GM12878 (cell line): ENCODE measurements around the gene OPCML. TPM values are rescaled to one million over a fixed set of nuclear protein-coding genes. Genes with fewer than 3 reads are reported as not detected.

Experiments used
- ATAC-seq: fragments of 200-7000 bp; cut with Tn5 transposase; 3 replicates; pipeline ENCODE4 v1.9.1; 2020; ENCODE audit warnings: mild to moderate bottlenecking, moderate library complexity
- BruUV-seq: library from RNA; stranded (reverse); fragments of 400-500 nt; replicated peaks from 2 replicates; lab custom pipeline; 2021; lab: Mats Ljungman, UMichigan
- CTCF ChIA-PET: fragments of 300-600 bp; sonication (Branson Sonifier 250); formaldehyde crosslinking; extraction: SDS; loops from one replicate; lab custom pipeline; 2021; ENCODE audit warnings: inconsistent platforms; lab: Yijun Ruan, JAX
- POLR2A ChIA-PET: fragments of 350-600 bp; formaldehyde crosslinking; extraction: SDS; loops from one replicate; lab custom pipeline; 2021; ENCODE audit warnings: inconsistent platforms; lab: Charles Lee
- RAD21 ChIA-PET: fragments of 300-600 bp; sonication (Branson Sonifier 250); formaldehyde crosslinking; loops from one replicate; lab custom pipeline; 2023; ENCODE audit warnings: antibody characterized with exemption; ENCODE audit not compliant: unreplicated experiment; lab: Charles Lee
- SMC1A ChIA-PET: fragments of 300-600 bp; sonication (Branson Sonifier 250); formaldehyde crosslinking; loops from one replicate; lab custom pipeline; 2023; ENCODE audit not compliant: unreplicated experiment, uncharacterized antibody; lab: Charles Lee
- DNase-seq: peaks from one replicate; pipeline ENCODE4 v3.0.0-alpha.2; 2011; ENCODE audit warnings: low read depth, low spot score
- FAIRE-seq: peaks from 3 replicates; lab custom pipeline; 2011; peaks lifted over from hg19 to GRCh38; lab: Jason Lieb, UNC
- H2AFZ ChIP-seq: 2 replicates; pipeline ENCODE4 v1.6.0; 2011; ENCODE audit warnings: low read depth, low read length, control low read depth; ENCODE audit not compliant: control insufficient read depth
- H3K27ac ChIP-seq: 2 replicates; pipeline ENCODE4 v1.5.1; 2011; ENCODE audit warnings: control low read depth; ENCODE audit not compliant: control insufficient read depth, insufficient read depth
- H3K27me3 ChIP-seq, 2 experiments: replicated peaks in 1 of 2; 2 replicates each; pipeline versions ENCODE4 v1.6.0 to v1.6.1; 2011; ENCODE audit warnings: low read length in 1 of 2; ENCODE audit not compliant: control insufficient read depth in 2 of 2, insufficient read depth in 2 of 2
- H3K36me3 ChIP-seq, 2 experiments: 2 replicates each; pipeline ENCODE4 v1.5.1; 2011; ENCODE audit warnings: low read length in 1 of 2; ENCODE audit not compliant: control insufficient read depth in 2 of 2, insufficient read depth in 2 of 2
- H3K4me1 ChIP-seq: 2 replicates; pipeline ENCODE4 v1.6.1; 2011; ENCODE audit warnings: mild to moderate bottlenecking, low read length, moderate library complexity, mixed read lengths; ENCODE audit not compliant: control insufficient read depth, insufficient read depth
- H3K4me2 ChIP-seq: 2 replicates; pipeline ENCODE4 v1.6.0; 2011; ENCODE audit warnings: control low read depth; ENCODE audit not compliant: control insufficient read depth, insufficient read depth
- H3K4me3 ChIP-seq: fragments of 200-600 bp; sonication (generic); 2 replicates; pipeline ENCODE4 v1.5.1; 2016
- H3K79me2 ChIP-seq: 2 replicates; pipeline ENCODE4 v1.6.0; 2011; ENCODE audit warnings: low read length; ENCODE audit not compliant: control insufficient read depth, insufficient read depth
- H3K9ac ChIP-seq: 2 replicates; pipeline ENCODE4 v1.8.0; 2011; ENCODE audit warnings: low read length, control low read depth, mixed read lengths; ENCODE audit not compliant: control insufficient read depth, insufficient read depth
- H3K9me3 ChIP-seq: replicated peaks from 3 replicates; pipeline ENCODE4 v1.5.1; 2011; ENCODE audit warnings: mild to moderate bottlenecking, low read length; ENCODE audit not compliant: control insufficient read depth, insufficient read depth
- H4K20me1 ChIP-seq: 2 replicates; pipeline ENCODE4 v1.6.0; 2011; ENCODE audit not compliant: control insufficient read depth, insufficient read depth
- CBX3 ChIP-seq: fragments of 200-600 bp; sonication (generic); IDR thresholded peaks from 2 replicates; pipeline ENCODE4 v1.6.1; 2016; ENCODE audit warnings: low read depth, borderline replicate concordance
- E4F1 ChIP-seq: fragments of 450-650 bp; IDR thresholded peaks from 2 replicates; pipeline ENCODE4 v1.6.1; 2018; ENCODE audit warnings: borderline replicate concordance, mild to moderate bottlenecking; ENCODE audit not compliant: partially characterized antibody
- NFXL1 ChIP-seq: fragments of 450-650 bp; IDR thresholded peaks from 2 replicates; pipeline ENCODE4 v1.6.1; 2017; ENCODE audit warnings: antibody characterized with exemption, mild to moderate bottlenecking, borderline replicate concordance
- RB1 ChIP-seq: fragments of 450-650 bp; formaldehyde crosslinking; IDR thresholded peaks from 2 replicates; pipeline ENCODE4 v1.6.1; 2017; ENCODE audit warnings: mild to moderate bottlenecking, borderline replicate concordance
- SMAD5 ChIP-seq: IDR thresholded peaks from 2 replicates; pipeline ENCODE4 v1.6.1; 2016; ENCODE audit warnings: antibody characterized with exemption, low read depth
- SREBF1 ChIP-seq: IDR thresholded peaks from 2 replicates; pipeline ENCODE4 v1.6.1; 2012; ENCODE audit warnings: mild to moderate bottlenecking, low read length
- TBL1XR1 ChIP-seq: IDR thresholded peaks from 2 replicates; pipeline ENCODE4 v1.6.1; 2012; ENCODE audit warnings: low read depth, low read length, improper control_type of control experiment
- TCF7 ChIP-seq: IDR thresholded peaks from 2 replicates; pipeline ENCODE4 v1.6.1; 2014; ENCODE audit warnings: antibody characterized with exemption, borderline replicate concordance
- USF2 ChIP-seq: IDR thresholded peaks from 2 replicates; pipeline ENCODE4 v1.6.1; 2011; ENCODE audit warnings: low read depth, low read length, improper control_type of control experiment, borderline replicate concordance
- WGBS: methylation state at CpG from one replicate; pipeline ENCODE4 v1.1.6; 2016; ENCODE audit warnings: low lambda C conversion rate; ENCODE audit not compliant: insufficient replicate concordance, insufficient coverage; ENCODE audit errors: missing lambda C conversion rate; 5-methylcytosine and 5-hydroxymethylcytosine counted together
- in situ Hi-C: fragments of 300-500 bp; cut with MboI; formaldehyde crosslinking; loops from 9 replicates; pipeline ENCODE4 v1.14.3; 2018; ENCODE audit warnings: mixed read lengths
- intact Hi-C: fragments of 100-400 bp; cut with micrococcal nuclease; formaldehyde crosslinking; loops from one replicate; pipeline ENCODE4 v1.14.2; 2022; ENCODE audit not compliant: unreplicated experiment
- polyA plus RNA-seq, 11 experiments: library from polyadenylated mRNA; depleted of rRNA in 4 of 11; unstranded in 6 of 11; stranded (reverse) in 5 of 11; fragments of >200 nt; fragmentation: Nextera tagmentation in 4 of 11; fragmentation: Illumina TruSeq in 1 of 11; extraction: Ambion mirVana in 4 of 11; extraction: Trizol in 1 of 11; gene quantifications; 1 replicate in 1 of 11; 2 replicates in 10 of 11; pipeline versions ENCODE4 v1.2.1 to v1.2.3, GENCODE V29; 2011 to 2016; ENCODE audit warnings: inconsistent platforms in 2 of 11, missing spikeins in 2 of 11, low read depth in 1 of 11
- total RNA-seq, 4 experiments: library from RNA; depleted of rRNA in 3 of 4; stranded (reverse); fragments of >200 nt in 3 of 4; fragmentation: Illumina TruSeq in 1 of 4; extraction: Trizol in 1 of 4; gene quantifications; 2 replicates each; pipeline versions ENCODE4 v1.2.1 to v1.2.3, GENCODE V29; 2013 to 2021

OPCML gene
- total and polyA plus RNA-seq, 10 of the 15 experiments (the other 5 are each of a cell fraction or from before 2014, with no cell fraction given): 0.84 TPM; not detected in 9

- BruUV-seq: no TSS peak
- FAIRE-seq (no peak), ATAC-seq (no peak), DNase-seq (no peak)
- Histone ChIP-seq H3K9me3 (no peaks in the 10 kb centered on the region), H3K4me1 (no peaks in the 10 kb centered on the region), H3K79me2 (no peaks in the 10 kb centered on the region), H2AFZ (no peak overlapping the region), H3K4me3 (no peak overlapping the region), H3K36me3 (no peaks in the 10 kb centered on the region), H3K9ac (no peak overlapping the region), H3K27ac (no peak overlapping the region), H4K20me1 (no peaks in the 10 kb centered on the region), H3K27me3 (no peaks in the 10 kb centered on the region), H3K4me2 (no peak overlapping the region)
- WGBS: 15% methylated on average over 5 of the region's 5 CpGs
- ChIA-PET RAD21 (no interaction called here), POLR2A (no interaction called here), SMC1A (no interaction called here), CTCF (no interaction called here)
- in situ Hi-C loops: no loop called here
- intact Hi-C loops: no loop called here
- TF ChIP-seq USF2 (no peak), RB1 (no peak), TBL1XR1 (no peak), SMAD5 (no peak)
These were observed 503.2 kb downstream of the OPCML start for GRCh38 chr11:133029107-133029506.

GRCh38 chr11:133026952-133027351, 505.3 kb downstream of the OPCML start:
- Histone ChIP-seq H3K9me3 (no peaks in the 10 kb centered on the region), H3K79me2 (no peaks in the 10 kb centered on the region), H3K36me3 (no peaks in the 10 kb centered on the region), H3K9ac (no peak overlapping the region), H4K20me1 (no peaks in the 10 kb centered on the region), H3K4me2 (no peak overlapping the region), H3K27ac (no peak overlapping the region), H3K27me3 (no peaks in the 10 kb centered on the region; a peak in 1 of 4 replicates), H3K4me1 (no peaks in the 10 kb centered on the region), H3K4me3 (no peak overlapping the region), H2AFZ (no peak overlapping the region)
- TF ChIP-seq NFXL1 (no peak), CBX3 (no peak), SREBF1 (no peak), E4F1 (no peak), TCF7 (no peak), SMAD5 (no peak)
- WGBS: 0% methylated on average over 1 of the region's 1 CpG
- in situ Hi-C loops (no loop called here), intact Hi-C loops (no loop called here)
- FAIRE-seq: no peak
- BruUV-seq: no TSS peak
- no peak for DNase-seq
- CTCF ChIA-PET: interaction anchor here (1.1 kb wide), 1 partner anchor 81 kb away, joined by 3 read pairs; no protein-coding TSS in a partner anchor
- SMC1A ChIA-PET: interaction anchor here (1.0 kb wide), 1 partner anchor 10 kb away, joined by 3 read pairs; no protein-coding TSS in a partner anchor
- ATAC-seq: no peak
- RAD21 ChIA-PET: no interaction called here
- POLR2A ChIA-PET: no interaction called here
